OCI-M2 (cell line): ENCODE results near the gene C16orf89.
"Not testable (repeated sequence)": the region's sequence is repeated elsewhere in the genome, so short reads cannot be mapped to it uniquely, and the experiment has no call there.

Source experiments
- DNase-seq: peaks from one replicate; lab custom pipeline; 2025; ENCODE audit not compliant: unreplicated experiment; lab: John Stamatoyannopoulos, UW

C16orf89 gene

GRCh38 chr16:5062790-5063765, 2.7 kb downstream of the C16orf89 start:
- DNase-seq, result no peak

- DNase-seq, result no peak
These were observed 3.7 kb downstream of the C16orf89 start for GRCh38 chr16:5062051-5062450.

GRCh38 chr16:5060073-5060641, 5.6 kb downstream of the C16orf89 start:
- no peak for DNase-seq

GRCh38 chr16:5059386-5060072, 6.2 kb downstream of the C16orf89 start:
- DNase-seq, result no peak

GRCh38 chr16:5058476-5058875, 7.3 kb downstream of the C16orf89 start:
- DNase-seq, result no peak

- no peak for DNase-seq
These were observed 9.4 kb downstream of the C16orf89 start for GRCh38 chr16:5056352-5056751.

GRCh38 chr16:5054876-5055865, 10.6 kb downstream of the C16orf89 start:
- no peak for DNase-seq

GRCh38 chr16:5046914-5047313, 18.8 kb downstream of the C16orf89 start:
- DNase-seq, result no peak

- DNase-seq, result no peak
These were observed 20.1 kb downstream of the C16orf89 start for GRCh38 chr16:5045499-5046115.

- not testable (repeated sequence) for DNase-seq
These were observed 21.2 kb downstream of the C16orf89 start for GRCh38 chr16:5044581-5044980.

GRCh38 chr16:5044011-5044540, 21.7 kb downstream of the C16orf89 start:
- DNase-seq, result no peak

GRCh38 chr16:5042574-5043171, 23.1 kb downstream of the C16orf89 start:
- DNase-seq, result no peak

GRCh38 chr16:5041600-5042133, 24.1 kb downstream of the C16orf89 start:
- no peak for DNase-seq

GRCh38 chr16:5040451-5040850, 25.3 kb downstream of the C16orf89 start:
- DNase-seq, result no peak

- no peak for DNase-seq
These were observed 29.3 kb downstream of the C16orf89 start for GRCh38 chr16:5036228-5037156.

- no peak for DNase-seq
These were observed 29.9 kb downstream of the C16orf89 start for GRCh38 chr16:5035909-5036227.

GRCh38 chr16:5034167-5034523, 31.6 kb downstream of the C16orf89 start:
- DNase-seq, result no peak
